Endodermal cell (in vitro differentiated cells): ENCODE results near the gene FANCL. TPM values are rescaled to one million over a fixed set of nuclear protein-coding genes. Genes with fewer than 3 reads are reported as not detected.
"Not testable (repeated sequence)": the region's sequence is repeated elsewhere in the genome, so short reads cannot be mapped to it uniquely, and the experiment has no call there.

Experiments used
- DNase-seq: peaks from one replicate; pipeline ENCODE4 v3.0.0-alpha.2; 2017
- H3K27ac ChIP-seq: 2 replicates; pipeline ENCODE4 v1.5.1; 2013; ENCODE audit warnings: mild to moderate bottlenecking, low read depth, low read length, moderate library complexity
- H3K27me3 ChIP-seq: 2 replicates; pipeline ENCODE4 v1.6.1; 2013; ENCODE audit warnings: mild to moderate bottlenecking, low read length, moderate library complexity; ENCODE audit not compliant: insufficient read depth, control insufficient read depth, poor library complexity, severe bottlenecking
- H3K36me3 ChIP-seq: 2 replicates; pipeline ENCODE4 v1.7.0; 2013; ENCODE audit warnings: mild to moderate bottlenecking, low read length, moderate library complexity; ENCODE audit not compliant: control insufficient read depth, insufficient read depth
- H3K4me1 ChIP-seq: one replicate; pipeline ENCODE4 v1.7.0; 2013; ENCODE audit warnings: low read length; ENCODE audit not compliant: control insufficient read depth, insufficient read depth
- H3K4me3 ChIP-seq: 2 replicates; pipeline ENCODE4 v1.5.1; 2013; ENCODE audit warnings: mild to moderate bottlenecking, low read length, moderate library complexity
- H3K9ac ChIP-seq: 2 replicates; pipeline ENCODE4 v1.6.1; 2013; ENCODE audit warnings: mild to moderate bottlenecking, low read length, moderate library complexity; ENCODE audit not compliant: poor library complexity, severe bottlenecking; ENCODE audit errors: extremely low read depth
- H3K9me3 ChIP-seq: 2 replicates; pipeline ENCODE4 v1.6.1; 2013; ENCODE audit warnings: mild to moderate bottlenecking, low read length, moderate library complexity; ENCODE audit not compliant: control insufficient read depth
- H3K27ac Mint-ChIP-seq: 2 replicates; pipeline ENCODE4 v1.8.0; 2020; ENCODE audit warnings: mixed read lengths
- H3K27me3 Mint-ChIP-seq: 2 replicates; pipeline ENCODE4 v1.8.0; 2021; ENCODE audit warnings: mild to moderate bottlenecking, mixed read lengths; ENCODE audit not compliant: insufficient read depth
- H3K36me3 Mint-ChIP-seq: 2 replicates; pipeline ENCODE4 v1.8.0; 2020; ENCODE audit warnings: low read depth, mixed read lengths
- H3K4me1 Mint-ChIP-seq: 2 replicates; pipeline ENCODE4 v1.8.0; 2020; ENCODE audit warnings: mixed read lengths
- H3K4me3 Mint-ChIP-seq: 2 replicates; pipeline ENCODE4 v1.8.0; 2020; ENCODE audit warnings: mild to moderate bottlenecking, moderate library complexity, mixed read lengths
- H3K9me3 Mint-ChIP-seq: 2 replicates; pipeline ENCODE4 v1.8.0; 2020; ENCODE audit warnings: mild to moderate bottlenecking, mixed read lengths
- WGBS, 2 experiments: methylation state at CpG; one replicate each; pipeline versions ENCODE4 v1.1.5 to v1.1.7; 2013; ENCODE audit warnings: missing lambda C conversion rate in 2 of 2, mixed read lengths in 1 of 2; ENCODE audit not compliant: insufficient coverage in 1 of 2, insufficient read length in 1 of 2; 5-methylcytosine and 5-hydroxymethylcytosine counted together
- total RNA-seq, 2 donors: library from RNA; stranded (reverse); fragmentation: NEBNext Ultra II Directional in 1 of 2; extraction: Animal tissue kit (Norgen Biotek cat#: 25700) in 1 of 2; gene quantifications; 2 replicates in 1 of 2; 3 replicates in 1 of 2; pipeline ENCODE4 v1.2.1, GENCODE V29; 2021
- TF ChIP-seq, protein P1 (sequence below): fragments of 200-600 bp; sonication (generic); conservative IDR thresholded peaks from 2 replicates; pipeline ENCODE4 v1.5.0; 2021; ENCODE audit warnings: antibody characterized with exemption, mild to moderate bottlenecking

Gene FANCL
- total RNA-seq, 2 donors from 2014 or later = 64.0 to 85.2 TPM

- Mint-ChIP-seq H3K9me3 (peaks cover 3% of the 10 kb centered on the region), H3K36me3 (peaks cover 46% of the 10 kb centered on the region), H3K4me3 (no peak overlapping the region), H3K4me1 (peaks cover 6% of the 10 kb centered on the region), H3K27ac (no peak overlapping the region), H3K27me3 (no peaks in the 10 kb centered on the region)
- Histone ChIP-seq H3K9ac (no peak overlapping the region), H3K4me3 (no peak overlapping the region), H3K9me3 (peaks cover 12% of the 10 kb centered on the region), H3K36me3 (peaks cover 70% of the 10 kb centered on the region), H3K4me1 (no peaks in the 10 kb centered on the region), H3K27me3 (no peaks in the 10 kb centered on the region), H3K27ac (no peak overlapping the region)
- WGBS, 2 experiments = 88 to 100% methylated on average over 1 to 2 of the region's 2 CpGs
- TF ChIP-seq, protein P1, sequence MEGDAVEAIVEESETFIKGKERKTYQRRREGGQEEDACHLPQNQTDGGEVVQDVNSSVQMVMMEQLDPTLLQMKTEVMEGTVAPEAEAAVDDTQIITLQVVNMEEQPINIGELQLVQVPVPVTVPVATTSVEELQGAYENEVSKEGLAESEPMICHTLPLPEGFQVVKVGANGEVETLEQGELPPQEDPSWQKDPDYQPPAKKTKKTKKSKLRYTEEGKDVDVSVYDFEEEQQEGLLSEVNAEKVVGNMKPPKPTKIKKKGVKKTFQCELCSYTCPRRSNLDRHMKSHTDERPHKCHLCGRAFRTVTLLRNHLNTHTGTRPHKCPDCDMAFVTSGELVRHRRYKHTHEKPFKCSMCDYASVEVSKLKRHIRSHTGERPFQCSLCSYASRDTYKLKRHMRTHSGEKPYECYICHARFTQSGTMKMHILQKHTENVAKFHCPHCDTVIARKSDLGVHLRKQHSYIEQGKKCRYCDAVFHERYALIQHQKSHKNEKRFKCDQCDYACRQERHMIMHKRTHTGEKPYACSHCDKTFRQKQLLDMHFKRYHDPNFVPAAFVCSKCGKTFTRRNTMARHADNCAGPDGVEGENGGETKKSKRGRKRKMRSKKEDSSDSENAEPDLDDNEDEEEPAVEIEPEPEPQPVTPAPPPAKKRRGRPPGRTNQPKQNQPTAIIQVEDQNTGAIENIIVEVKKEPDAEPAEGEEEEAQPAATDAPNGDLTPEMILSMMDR = no peak
- DNase-seq = no peak
These were observed 19.2 kb downstream of the FANCL start for GRCh38 chr2:58221909-58222308.

- TF ChIP-seq, protein P1 = no peak
- Histone ChIP-seq H3K27me3 (no peaks in the 10 kb centered on the region), H3K9me3 (peaks cover 38% of the 10 kb centered on the region), H3K4me1 (no peaks in the 10 kb centered on the region), H3K36me3 (peaks cover 89% of the 10 kb centered on the region), H3K27ac (no peak overlapping the region), H3K9ac (no peak overlapping the region), H3K4me3 (no peak overlapping the region)
- WGBS, 2 experiments = 92% methylated on average over 1 of the region's 1 CpG; no CpG with 5 or more reads in 1 of the 2 experiments
- no peak for DNase-seq
- Mint-ChIP-seq H3K9me3 (peaks cover 25% of the 10 kb centered on the region), H3K27ac (no peak overlapping the region), H3K4me3 (no peak overlapping the region), H3K27me3 (no peaks in the 10 kb centered on the region), H3K4me1 (peaks cover 4% of the 10 kb centered on the region), H3K36me3 (peaks cover 84% of the 10 kb centered on the region)
These were observed 25.7 kb downstream of the FANCL start for GRCh38 chr2:58215429-58215828.

DNA sequence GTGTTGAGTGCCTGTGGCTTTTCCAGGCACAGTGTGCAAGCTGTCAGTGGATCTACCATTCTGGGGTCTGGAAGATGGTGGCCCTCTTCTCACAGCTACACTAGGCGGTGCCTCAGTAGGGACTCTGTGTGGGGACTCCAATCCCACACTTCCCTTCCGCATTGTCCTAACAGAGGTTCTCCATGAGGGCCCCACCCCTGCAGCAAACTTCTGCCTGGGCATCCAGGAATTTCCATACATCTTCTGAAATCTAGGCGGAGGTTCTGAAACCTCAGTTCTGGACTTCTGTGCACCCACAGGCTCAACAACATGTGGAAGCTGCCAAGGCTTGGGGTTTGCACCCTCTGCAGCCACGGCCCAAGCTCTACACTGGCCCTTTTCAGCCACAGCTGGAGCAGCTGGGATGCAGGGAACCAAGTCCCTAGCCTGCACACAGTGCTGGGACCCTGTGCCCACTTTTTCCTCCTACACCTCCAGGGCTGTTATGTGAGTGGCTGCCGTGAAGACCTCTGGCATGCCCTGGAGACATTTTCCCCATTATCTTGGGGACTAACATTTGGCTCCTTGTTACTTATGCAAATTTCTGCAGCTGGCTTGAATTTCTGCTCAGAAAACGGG, 30.1 kb downstream of the FANCL start:
- peaks cover 14% of the 10 kb centered on the region for H3K4me1 Mint-ChIP-seq

More for the DNA sequence above, 30.1 kb downstream of the FANCL start:
- H3K4me3 ChIP-seq, H3K9ac ChIP-seq, H3K27me3 ChIP-seq, H3K27me3 Mint-ChIP-seq, H3K4me1 ChIP-seq, H3K27ac Mint-ChIP-seq, H3K4me3 Mint-ChIP-seq, H3K27ac ChIP-seq, DNase-seq: not testable (repeated sequence)
- peaks cover 80% of the 10 kb centered on the region for H3K36me3 ChIP-seq
- WGBS, 2 experiments = 94 to 99% methylated on average over 6 of the region's 6 CpGs
- Mint-ChIP-seq H3K36me3 (peaks cover 78% of the 10 kb centered on the region), H3K9me3 (peaks cover 30% of the 10 kb centered on the region)
- peaks cover 45% of the 10 kb centered on the region for H3K9me3 ChIP-seq
